Effector memory CD8-positive, alpha-beta T cell (primary cell): ENCODE measurements around the gene LAP3.
"Not testable (repeated sequence)": the region's sequence is repeated elsewhere in the genome, so short reads cannot be mapped to it uniquely, and the experiment has no call there.

Source experiments
- ATAC-seq: fragments of 150-1000 bp; cut with Tn5 transposase; replicated peaks from 2 replicates; pipeline ENCODE4 v1.10.0; 2021; ENCODE audit warnings: mild to moderate bottlenecking, moderate library complexity
- DNase-seq, 3 experiments: peaks; one replicate each; pipeline ENCODE4 v3.0.0; 2021
- H3K27ac Mint-ChIP-seq, 2 donors: one replicate each; pipeline ENCODE4 v1.8.0; 2022; ENCODE audit warnings: mild to moderate bottlenecking in 2 of 2, mixed read lengths in 2 of 2, moderate library complexity in 2 of 2
- H3K27me3 Mint-ChIP-seq, 2 donors: one replicate each; pipeline ENCODE4 v1.8.0; 2022; ENCODE audit warnings: mixed read lengths in 2 of 2
- H3K36me3 Mint-ChIP-seq: one replicate; pipeline ENCODE4 v1.8.0; 2022; ENCODE audit warnings: mild to moderate bottlenecking, moderate library complexity, mixed read lengths; ENCODE audit not compliant: insufficient read depth
- H3K4me1 Mint-ChIP-seq, 2 donors: one replicate each; pipeline ENCODE4 v1.8.0; 2022; ENCODE audit warnings: low read depth in 2 of 2, mixed read lengths in 2 of 2
- H3K4me3 Mint-ChIP-seq, 2 donors: one replicate each; pipeline ENCODE4 v1.8.0; 2022; ENCODE audit warnings: mild to moderate bottlenecking in 2 of 2, mixed read lengths in 2 of 2, moderate library complexity in 2 of 2
- H3K9me3 Mint-ChIP-seq, 2 donors: one replicate each; pipeline ENCODE4 v1.8.0; 2022; ENCODE audit warnings: mixed read lengths in 2 of 2
- total RNA-seq, 9 experiments: gene quantifications; one replicate each; lab custom pipeline; 2026; lab: John Stamatoyannopoulos, UW

LAP3 gene
- total RNA-seq, result 38.9 to 121 (median 87.5) reads per million in 9 experiments

GRCh38 chr4:17576932-17577664, at the start of gene LAP3:
Gene LAP3, plus strand, starts transcription at chr4:17577198. Its CDS starts 268 bp downstream, at chr4:17577466.
- Mint-ChIP-seq H3K4me3 (peak within 1 kb of the TSS; percentile 92 to 96), H3K27me3 (no peaks in the 10 kb centered on the region), H3K36me3 (peaks cover 48% of the 10 kb centered on the region), H3K4me1 (peaks cover 22 to 28% of the 10 kb centered on the region in 2 donors), H3K9me3 (no peaks in the 10 kb centered on the region), H3K27ac (peak within 1 kb of the TSS; percentile 98 to 100)
- DNase-seq, result peak; percentile 100
- ATAC-seq, result peak; percentile 84

GRCh38 chr4:17528551-17529165, 48.3 kb upstream of the LAP3 start:
- H3K9me3 Mint-ChIP-seq, result no peaks in the 10 kb centered on the region
- ATAC-seq (no peak), DNase-seq (no peak)
- H3K4me1 Mint-ChIP-seq, result no peaks in the 10 kb centered on the region
- H3K27ac Mint-ChIP-seq, result no peak overlapping the region
- H3K36me3 Mint-ChIP-seq, result no peaks in the 10 kb centered on the region
- H3K4me3 Mint-ChIP-seq, result no peak overlapping the region
- H3K27me3 Mint-ChIP-seq, result peaks cover 26 to 56% of the 10 kb centered on the region in 2 donors

- no peaks in the 10 kb centered on the region for H3K9me3 Mint-ChIP-seq
- H3K36me3 Mint-ChIP-seq, result no peaks in the 10 kb centered on the region
- no peak overlapping the region for H3K27ac Mint-ChIP-seq
- H3K27me3 Mint-ChIP-seq, result peaks cover 19 to 44% of the 10 kb centered on the region in 2 donors
- H3K4me3 Mint-ChIP-seq, result no peak overlapping the region
- ATAC-seq, result no peak
- DNase-seq, result no peak
- H3K4me1 Mint-ChIP-seq, result peaks cover 0 to 2% of the 10 kb centered on the region in 2 donors
These were observed 45.3 kb upstream of the LAP3 start for GRCh38 chr4:17531538-17532285.

GRCh38 chr4:17534705-17535104, 42.3 kb upstream of the LAP3 start:
- ATAC-seq (no peak), DNase-seq (no peak)
- H3K27me3 Mint-ChIP-seq, result peaks cover 0 to 15% of the 10 kb centered on the region in 2 donors
- no peak overlapping the region for H3K27ac Mint-ChIP-seq
- no peaks in the 10 kb centered on the region for H3K9me3 Mint-ChIP-seq
- H3K4me1 Mint-ChIP-seq, result peaks cover 0 to 2% of the 10 kb centered on the region in 2 donors
- H3K4me3 Mint-ChIP-seq, result no peak overlapping the region
- H3K36me3 Mint-ChIP-seq, result peaks cover 3% of the 10 kb centered on the region

GRCh38 chr4:17535242-17535641, 41.8 kb upstream of the LAP3 start:
- DNase-seq, result no peak
- Mint-ChIP-seq H3K9me3 (no peaks in the 10 kb centered on the region), H3K36me3 (peaks cover 3% of the 10 kb centered on the region), H3K4me3 (no peak overlapping the region), H3K4me1 (peaks cover 0 to 2% of the 10 kb centered on the region in 2 donors), H3K27me3 (peaks cover 4 to 19% of the 10 kb centered on the region in 2 donors), H3K27ac (no peak overlapping the region)
- no peak for ATAC-seq

- peaks cover 3% of the 10 kb centered on the region for H3K36me3 Mint-ChIP-seq
- DNase-seq (no peak), ATAC-seq (no peak)
- peaks cover 6 to 20% of the 10 kb centered on the region in 2 donors for H3K27me3 Mint-ChIP-seq
- H3K27ac Mint-ChIP-seq, result no peak overlapping the region
- peaks cover 0 to 2% of the 10 kb centered on the region in 2 donors for H3K4me1 Mint-ChIP-seq
- no peaks in the 10 kb centered on the region for H3K9me3 Mint-ChIP-seq
- no peak overlapping the region for H3K4me3 Mint-ChIP-seq
These were observed 41.1 kb upstream of the LAP3 start for GRCh38 chr4:17535906-17536305.

GRCh38 chr4:17537060-17537459, 39.9 kb upstream of the LAP3 start:
- not testable (repeated sequence) for DNase-seq, H3K36me3 Mint-ChIP-seq, ATAC-seq, H3K4me1 Mint-ChIP-seq, H3K4me3 Mint-ChIP-seq, H3K27ac Mint-ChIP-seq, H3K9me3 Mint-ChIP-seq
- peaks cover 16% of the 10 kb centered on the region in 2 donors for H3K27me3 Mint-ChIP-seq

- peaks cover 0 to 4% of the 10 kb centered on the region in 2 donors for H3K4me1 Mint-ChIP-seq
- no peaks in the 10 kb centered on the region for H3K36me3 Mint-ChIP-seq
- H3K27ac Mint-ChIP-seq, result no peak overlapping the region
- H3K4me3 Mint-ChIP-seq, result no peak overlapping the region
- ATAC-seq, result no peak
- H3K9me3 Mint-ChIP-seq, result no peaks in the 10 kb centered on the region
- peaks cover 36% of the 10 kb centered on the region in 2 donors for H3K27me3 Mint-ChIP-seq
- DNase-seq, result no peak
These were observed 32.8 kb upstream of the LAP3 start for GRCh38 chr4:17544205-17544604.

- Mint-ChIP-seq H3K9me3 (no peaks in the 10 kb centered on the region), H3K4me3 (no peak overlapping the region), H3K27me3 (peaks cover 34 to 36% of the 10 kb centered on the region in 2 donors), H3K36me3 (no peaks in the 10 kb centered on the region), H3K27ac (no peak overlapping the region), H3K4me1 (peaks cover 3 to 6% of the 10 kb centered on the region in 2 donors)
- DNase-seq (no peak), ATAC-seq (no peak)
These were observed 32.2 kb upstream of the LAP3 start for GRCh38 chr4:17544831-17545234.

- Mint-ChIP-seq H3K9me3 (no peaks in the 10 kb centered on the region), H3K36me3 (no peaks in the 10 kb centered on the region), H3K4me1 (peaks cover 3 to 6% of the 10 kb centered on the region in 2 donors), H3K27ac (no peak overlapping the region), H3K27me3 (peaks cover 27 to 30% of the 10 kb centered on the region in 2 donors), H3K4me3 (no peak overlapping the region)
- DNase-seq (no peak), ATAC-seq (no peak)
These were observed 31.4 kb upstream of the LAP3 start for GRCh38 chr4:17545374-17546140.

- ATAC-seq, result no peak
- peaks cover 3 to 6% of the 10 kb centered on the region in 2 donors for H3K4me1 Mint-ChIP-seq
These were observed 30.8 kb upstream of the LAP3 start for GRCh38 chr4:17546222-17546621.

GRCh38 chr4:17546678-17547077, 30.3 kb upstream of the LAP3 start:
- no peaks in the 10 kb centered on the region for H3K36me3 Mint-ChIP-seq
- DNase-seq, result no peak
- no peaks in the 10 kb centered on the region for H3K9me3 Mint-ChIP-seq
- H3K27ac Mint-ChIP-seq, result no peak overlapping the region
- H3K4me1 Mint-ChIP-seq, result peaks cover 3 to 6% of the 10 kb centered on the region in 2 donors
- no peak overlapping the region for H3K4me3 Mint-ChIP-seq
- H3K27me3 Mint-ChIP-seq, result peaks cover 24% of the 10 kb centered on the region in 2 donors
- ATAC-seq, result no peak

More at GRCh38 chr4:17546222-17546621, 30.8 kb upstream of the LAP3 start:
- Mint-ChIP-seq H3K36me3 (no peaks in the 10 kb centered on the region), H3K9me3 (no peaks in the 10 kb centered on the region), H3K4me3 (no peak overlapping the region), H3K27ac (no peak overlapping the region), H3K27me3 (peaks cover 24 to 27% of the 10 kb centered on the region in 2 donors)
- no peak for DNase-seq

- H3K27me3 Mint-ChIP-seq, result peaks cover 9 to 22% of the 10 kb centered on the region in 2 donors
- no peaks in the 10 kb centered on the region for H3K9me3 Mint-ChIP-seq
- ATAC-seq (no peak), DNase-seq (no peak)
- no peak overlapping the region for H3K4me3 Mint-ChIP-seq
- no peak overlapping the region for H3K27ac Mint-ChIP-seq
- peaks cover 3 to 10% of the 10 kb centered on the region in 2 donors for H3K4me1 Mint-ChIP-seq
- H3K36me3 Mint-ChIP-seq, result no peaks in the 10 kb centered on the region
These were observed 26.4 kb upstream of the LAP3 start for GRCh38 chr4:17550549-17550948.
